Stimulated activated CD4-positive, alpha-beta T cell treated with anti-CD3 and anti-CD28 coated beads, Interleukin-15, amount 100 ng/mL, for 48 hours (primary cell): ENCODE data around the gene BRD3.
A peak's percentile ranks its signal among the peaks of the same experiment; 100 is the strongest.
"Not testable (repeated sequence)": the region's sequence is repeated elsewhere in the genome, so short reads cannot be mapped to it uniquely, and the experiment has no call there.

Experiments
- DNase-seq, 2 donors: peaks; one replicate each; pipeline ENCODE4 v3.0.0-alpha.2; 2020; ENCODE audit warnings: low read depth in 2 of 2

Gene BRD3

DNA sequence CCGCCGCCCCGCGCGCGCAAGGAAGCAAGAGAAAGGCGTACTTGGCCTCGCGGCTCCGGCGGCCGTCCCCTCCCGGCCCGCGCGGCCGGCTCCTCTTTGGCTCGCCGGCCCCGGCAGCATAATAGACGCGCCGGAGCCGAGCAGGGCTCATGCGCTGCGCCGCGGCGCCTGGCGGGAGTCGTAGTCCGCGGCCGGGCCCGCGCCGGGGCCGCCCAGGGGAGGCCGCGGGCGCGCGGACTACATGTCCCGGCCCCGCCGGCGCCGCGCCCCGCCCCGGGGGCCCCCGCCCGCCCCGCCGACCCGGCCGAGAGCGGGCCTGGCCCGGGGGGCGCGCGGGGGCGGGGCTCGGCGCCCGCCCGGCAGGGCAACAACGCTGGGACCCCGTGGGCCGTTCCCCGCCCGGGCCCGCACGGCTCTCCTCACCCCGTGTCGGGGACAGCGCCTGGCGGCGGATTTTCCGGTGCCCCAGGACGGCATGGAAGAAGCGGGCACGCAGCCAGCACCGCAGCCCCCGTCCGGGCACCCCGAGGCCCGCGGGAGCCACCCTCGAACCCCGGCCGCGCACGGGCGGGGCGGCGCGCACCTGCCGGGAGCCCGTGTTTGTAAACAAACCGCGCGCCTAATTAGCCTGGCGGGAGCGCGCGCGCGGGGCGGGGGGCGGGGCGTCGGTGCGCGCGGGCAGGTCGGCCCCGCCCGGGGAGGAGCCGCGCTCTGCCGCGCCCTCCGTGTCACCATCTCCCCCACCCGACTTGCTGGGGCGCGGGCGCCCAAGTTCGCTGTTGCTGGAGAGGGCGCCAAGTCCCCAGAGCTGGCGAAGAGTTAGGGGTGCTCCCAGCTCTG is at the start of gene BRD3:
Gene BRD3 (minus strand): TSS at position 123 of the 840 bp plus-strand sequence. CDS start 14,549 bp downstream, outside the sequence.
- peak; percentile 53 to 76 for DNase-seq

DNA sequence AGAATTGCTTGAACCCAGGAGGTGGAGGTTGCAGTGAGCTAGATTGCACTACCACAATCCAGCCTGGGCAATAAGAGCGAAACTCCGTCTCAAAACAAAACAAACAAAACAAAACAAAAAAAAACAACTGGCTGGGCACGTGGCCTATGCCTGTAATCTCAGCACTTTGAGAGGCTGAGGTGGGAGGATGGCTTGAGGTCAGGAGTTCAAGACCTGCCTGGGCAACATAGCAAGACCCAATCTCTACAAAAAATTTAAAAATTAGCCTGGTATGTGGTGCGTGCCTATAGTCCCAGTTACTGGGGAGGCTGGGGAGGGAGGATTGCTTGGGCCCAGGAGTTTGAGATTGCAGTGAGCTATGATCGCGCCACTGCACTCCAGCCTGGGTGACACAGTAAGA is 44.7 kb upstream of the BRD3 start:
- DNase-seq, result no peak

DNA sequence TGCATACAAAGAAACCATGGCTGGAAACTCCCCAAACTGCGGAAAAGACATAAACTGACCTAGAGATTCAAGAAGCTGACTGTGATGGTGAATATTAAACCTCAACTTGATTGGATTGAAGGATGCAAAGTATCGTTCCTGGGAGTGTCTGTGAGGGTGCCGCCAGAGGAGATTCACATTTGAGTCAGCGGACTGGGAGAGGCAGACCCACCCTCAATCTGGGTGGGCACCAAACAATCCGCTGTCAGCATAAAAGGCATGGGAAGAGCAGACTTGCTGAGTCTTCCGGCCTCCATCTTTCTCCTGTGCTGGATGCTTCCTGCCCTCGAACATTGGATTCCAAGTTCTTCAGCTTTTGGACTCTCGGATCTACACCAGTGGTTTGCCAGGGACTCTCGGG is 43.2 kb upstream of the BRD3 start:
- DNase-seq, result no peak

DNA sequence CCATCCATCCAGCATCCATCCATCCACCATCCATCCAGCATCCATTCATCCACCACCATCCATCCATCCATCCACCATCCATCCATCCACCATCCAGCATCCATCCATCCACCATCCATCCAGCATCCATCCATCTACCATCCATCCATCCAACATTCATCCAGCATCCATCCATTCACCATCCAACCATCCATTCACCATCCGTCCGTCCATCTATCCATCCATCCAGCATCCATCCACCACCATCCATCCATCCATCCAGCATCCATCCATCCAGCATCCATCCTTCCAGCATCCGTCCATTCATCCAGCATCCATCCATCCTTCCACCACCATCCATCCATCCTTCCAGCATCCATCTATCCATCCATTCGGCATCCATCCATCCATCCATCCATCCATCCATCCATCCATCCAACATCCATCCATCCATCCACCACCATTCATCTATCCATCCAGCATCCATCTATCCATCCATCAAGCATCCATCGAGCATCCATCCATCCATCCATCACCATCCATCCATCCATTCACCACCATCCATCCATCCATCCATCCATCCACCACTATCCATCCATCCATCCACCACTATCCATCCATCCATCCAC is 35.7 kb upstream of the BRD3 start:
- no peak for DNase-seq

DNA sequence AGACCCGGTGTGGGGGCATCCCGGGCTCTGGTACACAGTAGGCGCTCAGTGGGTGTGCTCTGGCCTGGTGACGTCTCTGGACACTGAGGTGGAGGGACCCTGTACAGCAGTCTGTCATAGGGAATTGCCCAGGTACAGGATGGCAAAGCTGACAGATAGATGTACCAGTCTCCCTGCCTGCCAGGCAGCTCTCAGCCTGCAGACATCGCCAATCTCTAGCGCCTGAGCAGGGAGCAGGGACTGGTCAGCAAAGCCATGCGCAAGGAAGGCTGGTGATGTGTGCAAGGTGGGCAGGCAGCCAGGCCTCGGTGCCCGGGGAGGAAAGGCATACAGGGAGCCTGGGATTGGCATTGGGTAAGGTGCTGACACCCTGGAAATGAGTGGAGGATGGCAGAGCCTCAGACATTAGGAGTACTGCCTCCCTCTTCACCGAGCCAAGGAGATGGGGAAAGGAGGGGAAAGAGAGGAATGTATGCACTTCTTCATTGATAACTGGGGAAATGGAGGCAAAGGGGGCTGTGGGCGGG is 33.9 kb upstream of the BRD3 start:
- no peak for DNase-seq

DNA sequence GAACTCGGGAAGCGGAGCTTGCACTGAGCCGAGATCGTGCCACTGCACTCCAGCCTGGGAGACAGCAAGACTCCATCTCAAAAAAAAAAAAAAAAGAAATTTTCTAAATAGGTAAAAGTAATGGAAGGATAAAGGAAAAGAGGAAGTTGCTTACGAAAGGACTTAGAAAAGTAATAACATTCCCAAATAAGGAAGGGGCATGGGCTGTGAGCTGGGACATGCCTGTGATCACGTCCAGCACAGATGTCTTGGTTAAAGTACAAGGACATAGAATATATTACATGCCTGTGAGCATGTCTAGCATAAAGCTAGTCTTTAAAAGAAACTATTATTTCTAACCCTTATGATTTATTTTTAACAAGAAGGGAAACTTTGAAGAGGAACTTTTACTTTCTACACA is 33.3 kb upstream of the BRD3 start:
- not testable (repeated sequence) for DNase-seq

DNA sequence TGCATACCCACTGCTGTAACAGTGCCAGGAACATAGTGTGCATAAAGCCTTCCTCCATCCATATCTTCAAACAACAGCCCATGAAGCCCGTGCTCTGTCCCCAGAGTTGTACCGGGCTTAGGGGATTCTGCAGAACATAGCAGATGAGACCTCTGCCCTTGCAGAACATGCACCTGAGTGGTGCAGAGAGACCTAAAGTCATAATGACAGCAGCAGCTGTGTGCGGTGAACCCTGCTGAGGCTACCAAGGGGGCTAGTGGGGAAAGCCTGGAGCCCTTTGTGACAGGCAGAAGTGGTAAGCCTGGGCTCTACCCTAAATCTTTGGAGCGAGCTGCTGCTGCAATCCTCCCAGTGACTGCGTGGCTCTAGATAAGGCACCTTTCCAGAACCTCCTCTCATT is 32.2 kb upstream of the BRD3 start:
- DNase-seq, result no peak

DNA sequence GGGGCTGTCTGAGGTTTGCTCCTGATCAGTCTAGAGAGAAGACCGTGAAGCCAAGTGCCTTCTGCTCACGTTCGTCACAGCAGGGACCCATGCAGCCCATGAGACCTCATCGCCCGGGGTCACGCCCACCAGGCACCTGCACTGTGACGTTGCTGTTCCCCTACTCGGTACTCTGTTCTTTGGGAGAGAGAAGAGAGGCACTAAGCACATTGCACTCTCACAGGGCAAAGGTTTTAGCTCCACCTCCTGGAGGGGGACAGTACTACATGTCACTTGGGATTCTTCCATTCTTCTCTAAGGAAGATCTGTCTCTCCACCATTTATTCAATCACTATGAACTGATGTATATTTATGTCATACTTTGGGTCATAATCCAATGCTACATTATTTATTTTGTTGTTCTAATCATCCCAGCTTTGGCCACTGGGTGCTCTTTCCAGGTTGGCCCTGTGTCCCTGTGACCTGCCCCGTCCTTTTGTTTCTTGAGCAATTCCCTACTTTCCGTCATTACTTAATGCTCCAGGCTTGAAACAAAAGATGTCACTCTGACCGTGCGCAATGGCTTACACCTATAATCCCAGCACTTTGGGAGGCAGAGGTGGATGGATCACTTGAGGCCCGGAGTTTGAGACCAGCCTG is 31.4 kb upstream of the BRD3 start:
- peak; percentile 26 to 53 for DNase-seq

DNA sequence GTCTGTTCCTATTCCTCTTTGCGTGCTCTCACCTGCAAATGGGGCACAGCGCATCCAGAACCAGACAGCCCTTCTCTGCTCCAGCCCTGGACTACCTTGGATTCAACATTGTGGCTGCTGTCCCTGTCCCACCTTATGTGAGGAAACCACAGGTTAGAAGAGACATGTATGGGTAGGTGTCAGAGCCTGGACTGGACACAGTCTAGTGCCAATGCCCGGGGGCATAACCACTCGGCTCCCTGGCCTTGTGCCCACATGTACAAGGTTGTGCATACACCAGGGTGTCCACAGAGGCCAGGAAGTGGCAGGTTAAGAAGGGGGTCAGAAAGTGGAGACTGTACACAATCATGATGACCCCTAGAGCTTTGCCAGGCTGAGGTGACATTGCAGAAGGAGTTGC is 22.1 kb upstream of the BRD3 start:
- DNase-seq, result no peak

DNA sequence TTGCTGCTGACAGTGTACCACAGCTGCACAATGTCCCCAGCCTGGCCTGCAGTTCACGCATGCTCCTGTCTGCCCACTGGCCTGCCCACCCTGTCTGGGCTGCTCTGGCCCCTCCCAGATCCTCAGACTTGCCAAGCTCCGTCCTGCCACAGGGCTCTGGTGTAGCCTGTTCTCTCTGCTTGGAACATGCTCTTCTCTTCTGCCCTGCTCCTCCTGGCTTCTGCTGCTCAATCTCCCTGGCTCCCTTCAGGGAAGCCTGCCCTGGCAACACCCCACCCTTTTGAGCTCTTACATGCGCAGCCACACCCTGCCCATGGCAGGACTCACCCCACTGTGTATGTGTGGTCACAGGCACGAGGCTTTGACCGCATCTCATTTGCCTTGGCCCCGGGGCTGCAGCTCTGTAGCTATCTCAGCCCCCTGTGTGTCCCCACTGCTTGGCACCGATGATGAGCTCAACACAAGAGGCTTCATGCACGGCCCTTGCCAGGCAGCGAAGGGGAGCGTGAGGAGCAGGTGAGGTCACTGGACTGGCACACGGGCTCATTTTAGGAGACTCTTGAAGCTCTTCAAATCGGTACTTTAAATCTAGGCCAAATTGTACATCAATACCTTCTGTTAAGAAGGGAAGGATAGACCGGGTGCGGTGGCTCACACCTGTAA is 20.4 kb upstream of the BRD3 start:
- DNase-seq, result no peak

DNA sequence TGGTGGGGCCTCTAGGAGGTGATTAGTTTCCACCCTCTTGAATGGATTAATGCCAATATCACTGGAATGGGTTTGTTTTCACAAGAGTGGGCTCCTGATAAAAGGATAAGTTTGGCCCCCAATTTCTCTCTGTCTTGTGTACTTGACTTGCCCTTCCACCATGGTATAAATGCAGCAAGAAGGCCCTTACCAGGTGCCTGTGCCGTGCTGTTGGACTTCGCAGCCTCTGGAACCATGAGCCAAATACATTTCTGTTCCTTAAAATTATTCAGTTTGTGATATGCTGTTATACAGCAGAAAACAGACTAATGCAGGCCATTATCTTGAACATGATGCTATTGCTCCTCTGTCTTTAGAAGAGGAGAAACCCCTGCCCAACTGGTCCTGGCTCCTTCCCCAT is 17.8 kb upstream of the BRD3 start:
- no peak for DNase-seq

DNA sequence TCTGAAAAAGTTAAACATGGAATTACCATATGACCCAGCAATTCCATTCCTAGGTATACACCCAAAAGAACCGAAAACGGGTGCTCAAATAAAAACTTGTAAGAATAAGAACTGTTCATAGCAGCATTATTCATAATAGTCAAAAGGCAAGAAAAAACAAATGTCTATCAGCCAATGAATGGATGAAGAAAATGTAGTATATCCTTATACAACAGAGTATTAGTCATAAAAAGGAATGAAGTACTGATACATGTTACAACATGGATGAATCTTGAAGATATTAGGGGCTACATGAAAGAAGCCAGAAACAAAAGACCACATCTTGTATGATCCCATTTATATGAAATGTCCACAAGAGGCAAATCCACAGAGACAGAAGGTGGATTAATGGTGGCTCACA is 15.6 kb upstream of the BRD3 start:
- no peak for DNase-seq

DNA sequence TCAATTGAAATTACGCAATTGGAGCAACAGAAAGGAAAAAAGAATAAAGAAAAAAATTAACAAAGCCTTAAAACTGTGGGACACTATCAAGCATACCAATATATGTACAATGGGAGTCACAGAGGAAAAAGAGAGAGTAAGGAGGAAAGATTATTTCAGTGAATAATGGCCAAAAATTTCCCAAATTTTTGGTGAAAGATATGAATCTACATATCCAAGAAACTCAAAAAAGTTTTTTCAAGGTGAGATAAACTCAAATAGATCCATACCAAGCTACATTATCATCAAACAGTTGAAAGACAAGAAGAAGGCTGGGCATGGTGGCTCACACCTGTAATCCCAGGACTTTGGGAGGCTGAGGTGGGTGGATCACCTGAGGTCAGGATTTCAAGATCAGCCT is 8.8 kb upstream of the BRD3 start:
- DNase-seq, result no peak

DNA sequence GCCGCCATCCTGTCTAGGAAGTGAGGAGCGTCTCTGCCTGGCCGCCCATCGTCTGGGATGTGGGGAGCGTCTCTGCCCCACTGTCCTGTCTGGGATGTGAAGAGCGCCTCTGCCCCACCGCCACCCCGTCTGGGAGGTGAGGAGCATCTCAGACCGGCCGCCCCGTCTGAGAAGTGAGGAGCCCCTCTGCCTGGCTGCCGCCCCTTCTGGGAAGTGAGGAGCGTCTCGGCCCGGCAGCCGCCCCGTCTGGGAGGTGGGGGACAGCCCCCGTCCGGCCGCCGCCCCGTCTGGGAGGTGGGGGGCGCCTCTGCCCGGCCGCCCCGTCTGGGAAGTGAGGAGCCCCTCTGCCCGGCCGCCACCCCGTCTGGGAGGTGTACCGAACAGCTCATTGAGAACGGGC is 7.9 kb upstream of the BRD3 start:
- DNase-seq, result not testable (repeated sequence)

DNA sequence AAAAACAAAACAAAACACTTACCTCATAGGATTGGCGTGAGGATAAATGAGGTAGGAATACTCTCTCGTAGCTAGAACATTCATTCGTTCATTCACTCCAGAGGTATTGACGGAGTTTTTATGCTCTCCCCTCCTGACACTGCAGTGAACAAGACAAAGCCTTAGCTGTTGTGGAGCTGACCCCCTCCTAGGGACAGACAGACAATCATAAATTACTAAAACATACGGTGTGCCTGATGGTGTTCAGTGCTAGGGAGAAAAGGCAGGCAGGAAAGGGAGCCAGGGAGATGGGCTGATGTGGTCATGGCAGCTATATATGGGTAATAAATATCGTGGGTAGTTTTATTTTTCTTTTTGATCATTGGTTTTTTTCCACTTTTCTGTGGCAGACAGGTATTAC is 5.7 kb upstream of the BRD3 start:
- DNase-seq, result no peak

DNA sequence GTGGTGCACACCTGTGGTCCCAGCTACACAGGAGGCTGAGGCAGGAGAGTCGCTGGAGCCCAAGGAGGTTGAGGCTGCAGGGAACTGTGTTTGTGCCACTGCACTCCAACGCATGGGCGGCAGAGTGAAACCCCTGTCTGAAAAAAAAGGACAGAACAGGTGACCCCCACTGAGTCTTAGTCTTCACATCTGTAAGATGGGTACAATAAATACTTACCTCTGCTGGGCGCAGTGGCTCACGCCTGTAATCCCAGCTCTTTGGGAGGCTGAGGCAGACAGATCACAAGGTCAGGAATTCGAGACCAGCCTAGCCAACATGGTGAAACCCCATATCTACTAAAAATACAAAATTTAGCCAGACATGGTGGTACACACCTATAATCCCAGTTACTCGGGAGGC is 4.9 kb upstream of the BRD3 start:
- not testable (repeated sequence) for DNase-seq

DNA sequence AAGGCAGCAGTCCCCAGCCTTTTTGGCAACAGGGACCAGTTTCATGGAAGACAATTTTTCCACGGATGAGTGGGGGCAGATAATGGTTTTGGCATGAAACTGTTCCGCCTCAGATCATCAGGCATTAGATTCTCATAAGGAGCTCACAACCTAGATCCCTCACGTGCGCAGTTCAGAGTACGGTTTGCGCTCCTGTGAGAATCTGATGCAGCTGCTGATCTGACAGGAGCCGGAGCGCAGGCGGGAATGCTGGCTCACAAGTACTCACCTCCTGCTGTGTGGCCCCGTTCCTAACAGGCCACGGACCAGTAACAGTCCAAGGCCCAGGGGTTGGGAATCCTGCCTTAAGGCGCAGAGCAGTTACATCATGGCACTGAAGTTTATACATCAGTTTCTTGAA is 3.3 kb upstream of the BRD3 start:
- DNase-seq, result no peak

DNA sequence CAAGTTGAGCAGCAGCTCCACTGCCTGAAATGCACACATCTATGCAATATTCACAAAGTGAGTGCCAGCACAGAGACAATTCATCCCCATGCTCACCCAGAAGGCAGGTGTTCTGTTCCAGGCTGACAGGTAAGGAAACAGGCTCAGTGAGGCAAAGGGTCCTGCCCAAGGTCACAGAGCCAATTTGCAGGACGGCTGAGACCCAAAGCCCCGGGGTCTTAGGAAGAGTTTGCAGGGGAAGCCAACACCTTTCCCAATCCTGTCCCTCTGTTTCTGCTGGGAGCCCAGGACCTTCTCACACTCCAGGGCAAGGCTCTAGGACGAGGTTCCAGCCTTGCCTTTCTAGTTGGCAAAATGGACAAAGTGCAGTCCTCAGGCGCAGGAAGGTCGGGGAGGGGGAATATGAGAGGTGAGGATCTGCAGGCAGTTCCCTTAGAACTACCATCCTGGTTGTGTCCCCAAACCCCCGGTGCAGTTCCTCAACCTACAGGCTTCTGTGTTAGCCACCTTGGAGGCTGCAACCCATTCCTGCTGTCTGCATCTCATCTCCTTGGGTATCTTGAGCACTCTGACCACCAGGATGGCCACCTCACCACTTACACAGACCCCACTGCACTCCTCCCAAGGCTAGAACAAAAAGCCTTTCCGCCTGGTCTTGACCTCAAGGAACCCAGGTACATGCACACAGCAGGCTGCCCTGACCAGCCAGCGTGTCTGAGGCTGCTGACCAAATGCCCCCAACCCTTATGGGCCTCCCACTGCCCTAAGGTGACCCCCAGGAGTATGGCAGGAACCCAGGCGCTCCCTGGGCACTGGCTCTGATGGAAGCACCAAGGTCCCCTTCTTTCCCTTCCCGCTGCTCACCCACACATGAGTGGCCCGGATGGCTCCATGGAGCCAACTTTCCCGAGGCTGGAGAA is 1.9 kb upstream of the BRD3 start:
- no peak for DNase-seq

DNA sequence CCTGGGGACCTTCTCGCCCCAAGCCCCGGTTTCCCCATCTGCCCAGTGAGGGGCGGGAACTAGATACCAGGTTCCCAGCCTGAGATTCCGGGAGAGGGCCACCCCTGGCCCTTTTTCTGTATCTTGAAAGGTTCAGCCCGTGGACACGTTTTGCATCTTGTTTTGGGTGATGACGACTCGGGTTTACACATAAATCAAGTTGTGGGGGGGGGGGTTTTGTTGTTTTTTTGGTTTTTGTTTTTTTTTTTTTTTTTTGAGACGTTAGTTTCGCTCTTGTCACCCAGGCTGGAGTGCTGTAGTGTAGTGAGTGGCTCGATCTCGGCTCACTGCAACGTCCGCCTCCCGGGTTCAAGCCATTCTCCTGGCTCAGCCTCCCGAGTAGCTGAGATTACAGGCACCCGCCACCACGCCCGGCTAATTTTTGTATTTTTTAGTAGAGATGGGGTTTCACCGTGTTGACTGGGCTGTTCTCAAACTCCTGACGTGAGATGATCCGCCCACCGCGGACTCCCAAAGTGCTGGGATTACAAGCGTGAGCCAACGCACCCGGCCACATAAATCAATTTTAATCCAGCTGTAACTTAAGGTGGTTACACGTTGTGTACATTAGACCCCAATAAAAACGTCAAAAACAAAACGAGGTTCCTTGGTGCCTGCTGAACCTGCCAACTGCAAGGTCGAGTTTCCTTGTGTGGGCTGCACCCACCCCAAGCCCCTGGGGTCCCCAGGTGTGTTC is 1.1 kb upstream of the BRD3 start:
- DNase-seq, result no peak
